K562 (cell line): ENCODE data around the gene NOX5. TPM values are rescaled to one million over a fixed set of nuclear protein-coding genes. Genes with fewer than 3 reads are reported as not detected.
A peak's percentile ranks its signal among the peaks of the same experiment; 100 is the strongest.

ENCODE experiments used
- ARID3B ChIP-seq: fragments of 250-450 bp; sonication (Bioruptor Pico); IDR thresholded peaks from 2 replicates; pipeline ENCODE4 v1.4.0; 2020; ENCODE audit warnings: borderline replicate concordance
- CBFA2T2 ChIP-seq: fragments of 450-650 bp; conservative IDR thresholded peaks from 2 replicates; pipeline ENCODE4 v1.6.1; 2017; ENCODE audit warnings: mild to moderate bottlenecking
- CBX5 ChIP-seq: IDR thresholded peaks from 2 replicates; pipeline ENCODE4 v1.6.1; 2014; ENCODE audit warnings: low read depth, borderline replicate concordance
- DIDO1 ChIP-seq: fragments of 450-650 bp; IDR thresholded peaks from 2 replicates; pipeline ENCODE4 v1.6.1; 2016; ENCODE audit warnings: low read depth, missing biosample characterization, missing genetic modification characterization
- DPF2 ChIP-seq: fragments of 450-650 bp; IDR thresholded peaks from 2 replicates; pipeline ENCODE4 v1.6.1; 2016
- EP400 ChIP-seq: fragments of 450-650 bp; IDR thresholded peaks from 2 replicates; pipeline ENCODE4 v1.6.1; 2017; ENCODE audit warnings: antibody characterized with exemption, mild to moderate bottlenecking, moderate library complexity
- FOXP4 ChIP-seq: sonication (generic); formaldehyde crosslinking; IDR thresholded peaks from 2 replicates; pipeline ENCODE4 v1.8.0; 2022; ENCODE audit warnings: mild to moderate bottlenecking, missing genetic modification reagents, borderline replicate concordance
- HLTF ChIP-seq: fragments of 450-650 bp; IDR thresholded peaks from 2 replicates; pipeline ENCODE4 v1.6.1; 2016
- MED1 ChIP-seq: sonication (generic); formaldehyde crosslinking; IDR thresholded peaks from 2 replicates; pipeline ENCODE4 v1.8.1; 2023; ENCODE audit warnings: missing genetic modification reagents, borderline replicate concordance
- MLLT1 ChIP-seq, 2 experiments: fragments of 450-650 bp; IDR thresholded peaks; 2 replicates each; pipeline ENCODE4 v1.6.1; 2016
- SAP30 ChIP-seq: fragments of 200-600 bp; sonication (generic); IDR thresholded peaks from 2 replicates; pipeline ENCODE4 v1.6.1; 2012; ENCODE audit warnings: borderline replicate concordance, low read depth, mild to moderate bottlenecking, moderate library complexity, low read length, control low read depth, inconsistent platforms; ENCODE audit not compliant: insufficient read depth, poor library complexity, severe bottlenecking
- ZBTB49 ChIP-seq: sonication (generic); formaldehyde crosslinking; IDR thresholded peaks from 2 replicates; pipeline ENCODE4 v1.8.0; 2022; ENCODE audit warnings: missing genetic modification reagents, mild to moderate bottlenecking, borderline replicate concordance
- ZKSCAN8 ChIP-seq: fragments of 200-800 bp; sonication (Bioruptor generic); IDR thresholded peaks from 2 replicates; pipeline ENCODE4 v1.6.1; 2016; ENCODE audit warnings: missing genetic modification characterization, missing compliant biosample characterization
- ZNF561 ChIP-seq: fragments of 450-650 bp; formaldehyde crosslinking; conservative IDR thresholded peaks from 2 replicates; pipeline ENCODE4 v1.4.0; 2020; ENCODE audit warnings: mild to moderate bottlenecking, moderate library complexity
- ZNF583 ChIP-seq: fragments of 250-450 bp; sonication (Bioruptor Pico); IDR thresholded peaks from 2 replicates; pipeline ENCODE4 v1.4.0; 2020
- ZNF592 ChIP-seq: fragments of 450-650 bp; IDR thresholded peaks from 2 replicates; pipeline ENCODE4 v1.6.1; 2017; ENCODE audit warnings: antibody characterized with exemption, mild to moderate bottlenecking
- ZNF696 ChIP-seq: fragments of 250-450 bp; sonication (Bioruptor Pico); conservative IDR thresholded peaks from 2 replicates; pipeline ENCODE4 v1.4.0; 2020; ENCODE audit warnings: mild to moderate bottlenecking, moderate library complexity
- polyA plus RNA-seq, 8 experiments: library from polyadenylated mRNA; depleted of rRNA in 4 of 8; stranded (reverse) in 5 of 8; unstranded in 3 of 8; fragments of >200 nt; fragmentation: Nextera tagmentation in 2 of 8; fragmentation: Illumina TruSeq in 1 of 8; extraction: Ambion mirVana in 2 of 8; extraction: Trizol in 1 of 8; gene quantifications; 2 replicates each; pipeline versions ENCODE4 v1.2.1 to v1.2.3, GENCODE V29; 2011 to 2014; ENCODE audit warnings: inconsistent platforms in 1 of 8, missing spikeins in 1 of 8
- total RNA-seq, 7 experiments: library from RNA; depleted of rRNA in 6 of 7; stranded (reverse); fragments of >200 nt in 6 of 7; fragmentation: Illumina TruSeq in 2 of 7; extraction: Trizol in 2 of 7; gene quantifications; 2 replicates each; pipeline versions ENCODE4 v1.2.1 to v1.2.3, GENCODE V29; 2011 to 2021; ENCODE audit warnings: low replicate concordance in 1 of 7

Gene NOX5
- total and polyA plus RNA-seq, 9 of the 15 experiments (the other 6 are each of a cell fraction or from before 2014, with no cell fraction given): 0.01 TPM; not detected in 8

- peak; percentile 58; the same call in 1 of the 2 replicates for TF ChIP-seq ZNF592
- no peak for TF ChIP-seq SAP30
- TF ChIP-seq HLTF: peak; percentile 90
- TF ChIP-seq ZNF561 (CRISPR knock-in tag): no peak
- TF ChIP-seq ZKSCAN8: peak; percentile 87
- TF ChIP-seq FOXP4: no peak
- no peak for TF ChIP-seq ZNF696 (CRISPR knock-in tag)
- no peak for TF ChIP-seq ARID3B (CRISPR knock-in tag)
- TF ChIP-seq CBX5: 0 out of 2 replicates have a peak, but pooled peaks have one; percentile 31
- peak; percentile 98 for TF ChIP-seq DPF2
- TF ChIP-seq EP400: no peak; the same call in 1 of the 2 replicates
- TF ChIP-seq MED1 (CRISPR knock-in tag): no peak
- TF ChIP-seq ZNF583 (CRISPR knock-in tag): no peak
- no peak for TF ChIP-seq DIDO1 (tag)
- no peak for TF ChIP-seq ZBTB49
- peak; percentile 100 for TF ChIP-seq CBFA2T2
- peak in 1 of 2 experiments; percentile 68; a peak in 2 of 4 replicates for TF ChIP-seq MLLT1 (IDR thresholded peaks at IDR 0.05)
These were observed 22.8 kb upstream of the NOX5 start (continued) for GRCh38 chr15:68991723-68992122.
